OCI-LY7 (cell line): ENCODE results near the gene P3R3URF. TPM values are rescaled to one million over a fixed set of nuclear protein-coding genes. Genes with fewer than 3 reads are reported as not detected.

Source experiments
- BruUV-seq: library from RNA; stranded (reverse); fragments of 400-500 nt; replicated peaks from 2 replicates; lab custom pipeline; 2021; lab: Mats Ljungman, UMichigan
- CTCF ChIA-PET: fragments of 300-600 bp; sonication (Branson Sonifier 250); formaldehyde crosslinking; loops from one replicate; lab custom pipeline; 2022; ENCODE audit warnings: antibody characterized with exemption; ENCODE audit not compliant: unreplicated experiment; lab: Charles Lee
- POLR2A ChIA-PET: fragments of 300-600 bp; sonication (Branson Sonifier 250); formaldehyde crosslinking; loops from one replicate; lab custom pipeline; 2022; ENCODE audit warnings: antibody characterized with exemption; lab: Charles Lee
- DNase-seq: peaks from one replicate; pipeline ENCODE4 v3.0.0-alpha.2; 2015; ENCODE audit warnings: low spot score
- H2AFZ ChIP-seq: fragments of 200-600 bp; sonication (generic), shearing (Covaris generic); 2 replicates; pipeline ENCODE4 v1.6.1; 2014; ENCODE audit warnings: mild to moderate bottlenecking, antibody characterized with exemption, low read length, moderate library complexity
- H3K27ac ChIP-seq: fragments of 200-600 bp; sonication (generic); 2 replicates; pipeline ENCODE4 v1.5.1; 2014; ENCODE audit warnings: mixed run types, low read depth, mild to moderate bottlenecking, moderate library complexity, low read length, inconsistent platforms; ENCODE audit not compliant: poor library complexity, severe bottlenecking
- H3K36me3 ChIP-seq: fragments of 200-600 bp; sonication (generic); 2 replicates; pipeline ENCODE4 v1.6.1; 2014; ENCODE audit warnings: mild to moderate bottlenecking, antibody characterized with exemption, low read length, moderate library complexity, mixed read lengths; ENCODE audit not compliant: insufficient read depth
- H3K4me1 ChIP-seq: fragments of 200-600 bp; sonication (generic); 2 replicates; pipeline ENCODE4 v1.5.1; 2014; ENCODE audit warnings: mild to moderate bottlenecking, low read length; ENCODE audit not compliant: insufficient read depth, poor library complexity, severe bottlenecking
- H3K4me2 ChIP-seq: fragments of 200-600 bp; sonication (generic); 2 replicates; pipeline ENCODE4 v1.6.1; 2014; ENCODE audit warnings: mild to moderate bottlenecking, low read length
- H3K4me3 ChIP-seq: fragments of 200-600 bp; sonication (generic); 2 replicates; pipeline ENCODE4 v1.5.1; 2014; ENCODE audit warnings: mild to moderate bottlenecking, low read depth, low read length; ENCODE audit not compliant: poor library complexity, severe bottlenecking
- H3K79me2 ChIP-seq: fragments of 200-600 bp; sonication (generic); 2 replicates; pipeline ENCODE4 v1.6.1; 2016; ENCODE audit warnings: low read depth, mild to moderate bottlenecking, low read length, moderate library complexity, mixed read lengths; ENCODE audit not compliant: insufficient read depth
- H3K9me2 ChIP-seq: fragments of 200-600 bp; sonication (generic); 2 replicates; pipeline ENCODE4 v1.6.1; 2016; ENCODE audit warnings: mild to moderate bottlenecking, low read length, mixed read lengths; ENCODE audit not compliant: insufficient read depth
- H3K9me3 ChIP-seq: fragments of 200-600 bp; sonication (generic); 2 replicates; pipeline ENCODE4 v1.6.1; 2014; ENCODE audit warnings: mild to moderate bottlenecking, mixed run types, low read length, mixed read lengths
- H4K20me1 ChIP-seq: fragments of 200-600 bp; sonication (generic); 2 replicates; pipeline ENCODE4 v1.6.1; 2014; ENCODE audit warnings: mild to moderate bottlenecking, antibody characterized with exemption, low read length, moderate library complexity, mixed read lengths; ENCODE audit not compliant: insufficient read depth
- CTCF ChIP-seq: fragments of 200-600 bp; sonication (generic); conservative IDR thresholded peaks from 2 replicates; pipeline ENCODE4 v1.5.1; 2014; ENCODE audit warnings: mild to moderate bottlenecking, antibody characterized with exemption, low read length, moderate library complexity, mixed read lengths
- EZH2phosphoT487 ChIP-seq: fragments of 200-600 bp; sonication (generic); IDR thresholded peaks from 2 replicates; pipeline ENCODE4 v1.6.1; 2018; ENCODE audit warnings: low read depth, borderline replicate concordance, mild to moderate bottlenecking, mixed run types, antibody characterized with exemption, low read length, moderate library complexity, mixed read lengths
- intact Hi-C: fragments of 100-400 bp; cut with micrococcal nuclease; formaldehyde crosslinking; loops from one replicate; pipeline ENCODE4 v1.10.0; 2022; ENCODE audit not compliant: unreplicated experiment
- total RNA-seq, 2 experiments: library from RNA; depleted of rRNA in 1 of 2; stranded (reverse); fragments of >200 nt in 1 of 2; shearing (Covaris generic) in 1 of 2; gene quantifications; 2 replicates each; pipeline ENCODE4 v1.2.3, GENCODE V29; 2014 to 2022

P3R3URF gene
- total RNA-seq, 2 experiments from 2014 or later, result not detected

- CTCF ChIA-PET, result interaction anchor here (0.7 to 3.0 kb wide), 7 partner anchors 18 to 145 kb away, joined by 3 to 13 read pairs (median 4); no protein-coding TSS in a partner anchor
- Histone ChIP-seq H3K27ac (no peak overlapping the region), H3K36me3 (no peaks in the 10 kb centered on the region), H3K9me3 (no peaks in the 10 kb centered on the region), H2AFZ (no peak overlapping the region), H4K20me1 (no peaks in the 10 kb centered on the region), H3K9me2 (no peaks in the 10 kb centered on the region), H3K79me2 (no peaks in the 10 kb centered on the region), H3K4me1 (peaks cover 50% of the 10 kb centered on the region), H3K4me2 (no peak overlapping the region), H3K4me3 (no peak overlapping the region)
- POLR2A ChIA-PET, result interaction anchor here (0.6 to 2.2 kb wide), 9 partner anchors 10 to 834 kb away, joined by 3 to 9 read pairs (median 4); partner anchors contain the start of gene POMGNT1
- no peak for DNase-seq
- BruUV-seq, result no TSS peak
- intact Hi-C loops, result no loop called here
- no peak for TF ChIP-seq EZH2phosphoT487
- no peak for TF ChIP-seq CTCF
These were observed 5.3 kb upstream of the P3R3URF start for GRCh38 chr1:46181343-46182260.

- Histone ChIP-seq H3K79me2 (no peaks in the 10 kb centered on the region), H4K20me1 (no peaks in the 10 kb centered on the region), H3K9me2 (no peaks in the 10 kb centered on the region), H3K36me3 (no peaks in the 10 kb centered on the region), H3K4me3 (no peak overlapping the region), H2AFZ (0 out of 2 replicates have a peak overlapping the region, but pooled peaks have one; percentile 21), H3K27ac (no peak overlapping the region), H3K4me1 (peaks cover 45% of the 10 kb centered on the region), H3K9me3 (no peaks in the 10 kb centered on the region), H3K4me2 (0 out of 2 replicates have a peak overlapping the region, but pooled peaks have one; percentile 37)
- TF ChIP-seq EZH2phosphoT487 (no peak), CTCF (no peak)
- POLR2A ChIA-PET, result no interaction called here
- peak; percentile 46 for DNase-seq
- CTCF ChIA-PET, result interaction anchor here (0.9 to 1.2 kb wide), 3 partner anchors 45 to 136 kb away, joined by 3 read pairs; no protein-coding TSS in a partner anchor
- intact Hi-C loops, result no loop called here
- BruUV-seq, result no TSS peak
These were observed 3.9 kb upstream of the P3R3URF start for GRCh38 chr1:46180082-46180616.
